Endodermal cell (in vitro differentiated cells): ENCODE results near the gene B4GALT5. TPM values are rescaled to one million over a fixed set of nuclear protein-coding genes. Genes with fewer than 3 reads are reported as not detected.

Experiments
- DNase-seq: peaks from one replicate; pipeline ENCODE4 v3.0.0-alpha.2; 2017
- H3K27ac ChIP-seq: 2 replicates; pipeline ENCODE4 v1.5.1; 2013; ENCODE audit warnings: mild to moderate bottlenecking, low read depth, low read length, moderate library complexity
- H3K27me3 ChIP-seq: 2 replicates; pipeline ENCODE4 v1.6.1; 2013; ENCODE audit warnings: mild to moderate bottlenecking, low read length, moderate library complexity; ENCODE audit not compliant: insufficient read depth, control insufficient read depth, poor library complexity, severe bottlenecking
- H3K36me3 ChIP-seq: 2 replicates; pipeline ENCODE4 v1.7.0; 2013; ENCODE audit warnings: mild to moderate bottlenecking, low read length, moderate library complexity; ENCODE audit not compliant: control insufficient read depth, insufficient read depth
- H3K4me1 ChIP-seq: one replicate; pipeline ENCODE4 v1.7.0; 2013; ENCODE audit warnings: low read length; ENCODE audit not compliant: control insufficient read depth, insufficient read depth
- H3K4me3 ChIP-seq: 2 replicates; pipeline ENCODE4 v1.5.1; 2013; ENCODE audit warnings: mild to moderate bottlenecking, low read length, moderate library complexity
- H3K9ac ChIP-seq: 2 replicates; pipeline ENCODE4 v1.6.1; 2013; ENCODE audit warnings: mild to moderate bottlenecking, low read length, moderate library complexity; ENCODE audit not compliant: poor library complexity, severe bottlenecking; ENCODE audit errors: extremely low read depth
- H3K9me3 ChIP-seq: 2 replicates; pipeline ENCODE4 v1.6.1; 2013; ENCODE audit warnings: mild to moderate bottlenecking, low read length, moderate library complexity; ENCODE audit not compliant: control insufficient read depth
- H3K27ac Mint-ChIP-seq: 2 replicates; pipeline ENCODE4 v1.8.0; 2020; ENCODE audit warnings: mixed read lengths
- H3K27me3 Mint-ChIP-seq: 2 replicates; pipeline ENCODE4 v1.8.0; 2021; ENCODE audit warnings: mild to moderate bottlenecking, mixed read lengths; ENCODE audit not compliant: insufficient read depth
- H3K36me3 Mint-ChIP-seq: 2 replicates; pipeline ENCODE4 v1.8.0; 2020; ENCODE audit warnings: low read depth, mixed read lengths
- H3K4me1 Mint-ChIP-seq: 2 replicates; pipeline ENCODE4 v1.8.0; 2020; ENCODE audit warnings: mixed read lengths
- H3K4me3 Mint-ChIP-seq: 2 replicates; pipeline ENCODE4 v1.8.0; 2020; ENCODE audit warnings: mild to moderate bottlenecking, moderate library complexity, mixed read lengths
- H3K9me3 Mint-ChIP-seq: 2 replicates; pipeline ENCODE4 v1.8.0; 2020; ENCODE audit warnings: mild to moderate bottlenecking, mixed read lengths
- WGBS, 2 experiments: methylation state at CpG; one replicate each; pipeline versions ENCODE4 v1.1.5 to v1.1.7; 2013; ENCODE audit warnings: missing lambda C conversion rate in 2 of 2, mixed read lengths in 1 of 2; ENCODE audit not compliant: insufficient coverage in 1 of 2, insufficient read length in 1 of 2; 5-methylcytosine and 5-hydroxymethylcytosine counted together
- total RNA-seq, 2 donors: library from RNA; stranded (reverse); fragmentation: NEBNext Ultra II Directional in 1 of 2; extraction: Animal tissue kit (Norgen Biotek cat#: 25700) in 1 of 2; gene quantifications; 2 replicates in 1 of 2; 3 replicates in 1 of 2; pipeline ENCODE4 v1.2.1, GENCODE V29; 2021
- TF ChIP-seq, protein P1 (sequence below): fragments of 200-600 bp; sonication (generic); conservative IDR thresholded peaks from 2 replicates; pipeline ENCODE4 v1.5.0; 2021; ENCODE audit warnings: antibody characterized with exemption, mild to moderate bottlenecking

Gene B4GALT5
- total RNA-seq, 2 donors from 2014 or later, result 57.0 to 58.8 TPM

DNA sequence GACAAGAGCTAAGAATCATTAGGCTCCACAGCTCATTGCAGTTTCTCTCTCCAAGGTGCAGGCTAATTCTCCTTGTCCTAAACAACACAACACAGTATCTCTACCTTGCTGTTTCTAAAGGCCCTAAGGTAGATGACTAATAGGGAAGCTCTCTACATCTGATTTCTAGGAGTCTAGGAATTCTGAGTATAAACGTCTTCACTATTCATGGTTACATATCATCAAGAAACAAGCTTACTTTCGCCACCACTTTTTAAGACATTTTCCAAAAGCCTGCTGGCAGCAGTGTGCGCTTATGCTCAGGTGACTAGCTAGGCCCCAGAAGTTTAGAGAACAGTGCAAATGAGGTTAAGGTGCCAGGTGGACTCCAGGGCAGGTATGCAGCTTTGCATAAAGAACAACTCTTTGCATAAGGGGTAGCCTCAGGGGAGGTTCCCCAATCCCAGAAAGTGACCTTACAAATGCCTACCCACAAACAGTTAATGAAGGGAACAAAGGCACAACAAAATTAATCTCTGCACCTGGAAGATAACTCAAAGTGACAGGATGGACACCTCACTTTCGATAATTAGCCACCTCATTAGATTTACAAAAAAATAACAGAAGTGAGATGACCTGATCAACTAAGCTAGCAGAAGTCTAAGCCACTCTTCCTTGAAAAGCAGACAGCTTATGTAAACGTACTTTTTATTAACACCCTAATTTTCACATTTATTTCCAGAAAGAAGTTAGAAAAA, 20.1 kb downstream of the B4GALT5 start:
- TF ChIP-seq, protein P1, sequence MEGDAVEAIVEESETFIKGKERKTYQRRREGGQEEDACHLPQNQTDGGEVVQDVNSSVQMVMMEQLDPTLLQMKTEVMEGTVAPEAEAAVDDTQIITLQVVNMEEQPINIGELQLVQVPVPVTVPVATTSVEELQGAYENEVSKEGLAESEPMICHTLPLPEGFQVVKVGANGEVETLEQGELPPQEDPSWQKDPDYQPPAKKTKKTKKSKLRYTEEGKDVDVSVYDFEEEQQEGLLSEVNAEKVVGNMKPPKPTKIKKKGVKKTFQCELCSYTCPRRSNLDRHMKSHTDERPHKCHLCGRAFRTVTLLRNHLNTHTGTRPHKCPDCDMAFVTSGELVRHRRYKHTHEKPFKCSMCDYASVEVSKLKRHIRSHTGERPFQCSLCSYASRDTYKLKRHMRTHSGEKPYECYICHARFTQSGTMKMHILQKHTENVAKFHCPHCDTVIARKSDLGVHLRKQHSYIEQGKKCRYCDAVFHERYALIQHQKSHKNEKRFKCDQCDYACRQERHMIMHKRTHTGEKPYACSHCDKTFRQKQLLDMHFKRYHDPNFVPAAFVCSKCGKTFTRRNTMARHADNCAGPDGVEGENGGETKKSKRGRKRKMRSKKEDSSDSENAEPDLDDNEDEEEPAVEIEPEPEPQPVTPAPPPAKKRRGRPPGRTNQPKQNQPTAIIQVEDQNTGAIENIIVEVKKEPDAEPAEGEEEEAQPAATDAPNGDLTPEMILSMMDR, result no peak
- Histone ChIP-seq H3K4me3 (no peak overlapping the region), H3K9me3 (no peaks in the 10 kb centered on the region), H3K4me1 (no peaks in the 10 kb centered on the region), H3K36me3 (no peaks in the 10 kb centered on the region), H3K27me3 (no peaks in the 10 kb centered on the region), H3K9ac (no peak overlapping the region), H3K27ac (no peak overlapping the region)
- H3K9me3 Mint-ChIP-seq, result no peaks in the 10 kb centered on the region
- DNase-seq, result no peak
- H3K27me3 Mint-ChIP-seq, result no peaks in the 10 kb centered on the region
- no peak overlapping the region for H3K4me3 Mint-ChIP-seq
- 80 to 82% methylated on average over 3 to 5 of the region's 5 CpGs for WGBS, 2 experiments
- peaks cover 59% of the 10 kb centered on the region for H3K4me1 Mint-ChIP-seq
- no peaks in the 10 kb centered on the region for H3K36me3 Mint-ChIP-seq
- H3K27ac Mint-ChIP-seq, result no peak overlapping the region

DNA sequence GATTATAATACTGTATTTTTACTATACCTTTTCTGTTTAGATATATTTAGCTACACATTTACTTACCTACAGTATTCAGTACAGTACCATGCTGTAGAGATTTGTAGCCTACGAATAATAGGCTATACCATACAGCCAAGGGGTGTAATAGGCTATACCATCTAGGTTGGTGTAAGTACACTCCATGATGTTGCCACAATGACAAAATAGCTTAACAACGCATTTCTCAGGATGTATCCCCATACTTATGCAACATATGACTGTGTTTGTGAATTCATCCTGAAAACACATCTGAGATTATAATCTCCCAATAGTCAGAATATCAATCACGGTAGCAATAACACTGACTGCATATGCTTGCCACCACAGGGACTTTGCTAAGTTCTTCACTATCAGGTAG, 20.7 kb downstream of the B4GALT5 start:
- Mint-ChIP-seq H3K9me3 (no peaks in the 10 kb centered on the region), H3K4me3 (no peak overlapping the region), H3K27me3 (no peaks in the 10 kb centered on the region), H3K27ac (no peak overlapping the region), H3K36me3 (no peaks in the 10 kb centered on the region), H3K4me1 (peaks cover 62% of the 10 kb centered on the region)
- 61 to 67% methylated on average over 3 of the region's 3 CpGs for WGBS, 2 experiments
- Histone ChIP-seq H3K4me3 (no peak overlapping the region), H3K27ac (no peak overlapping the region), H3K36me3 (no peaks in the 10 kb centered on the region), H3K4me1 (peaks cover 2% of the 10 kb centered on the region), H3K27me3 (no peaks in the 10 kb centered on the region), H3K9ac (no peak overlapping the region), H3K9me3 (no peaks in the 10 kb centered on the region)
- TF ChIP-seq, protein P1, result no peak
- DNase-seq, result no peak

DNA sequence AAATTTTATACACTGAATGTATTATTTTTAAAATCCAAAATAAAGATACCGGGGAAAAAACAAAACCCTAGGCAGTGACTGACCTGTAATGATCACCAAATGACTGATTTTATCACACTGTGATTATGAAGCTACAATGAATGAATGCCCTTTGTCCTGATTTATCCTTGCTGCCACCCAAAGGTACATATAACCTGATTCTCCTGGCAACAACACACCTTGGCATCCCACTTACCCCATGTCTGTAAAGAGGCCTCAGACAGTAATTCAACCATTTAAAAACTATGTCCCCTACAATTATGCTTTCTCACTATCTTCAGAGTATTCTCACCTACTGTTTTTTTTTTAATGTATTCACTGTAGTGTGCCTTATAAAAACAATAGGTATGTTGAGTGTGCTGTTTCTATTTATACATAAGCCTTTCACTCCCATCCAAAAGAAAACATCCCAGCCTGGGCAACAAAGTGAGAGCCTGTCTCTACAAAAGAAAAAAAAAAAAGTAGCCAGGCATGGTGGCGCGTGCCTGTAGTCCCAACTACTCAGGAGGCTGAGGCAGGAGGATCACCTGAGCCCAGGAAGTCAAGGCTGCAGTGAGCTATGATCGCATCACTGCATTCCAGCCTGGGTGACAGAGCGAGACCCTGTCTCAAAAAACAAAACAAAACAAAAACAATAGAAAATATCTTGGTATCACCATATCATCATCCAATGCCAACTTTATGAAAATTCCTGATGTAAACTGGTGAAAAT, 21.7 kb downstream of the B4GALT5 start:
- no peaks in the 10 kb centered on the region for H3K36me3 ChIP-seq
- Mint-ChIP-seq H3K9me3 (no peaks in the 10 kb centered on the region), H3K27me3 (no peaks in the 10 kb centered on the region), H3K4me1 (peaks cover 62% of the 10 kb centered on the region), H3K27ac (no peak overlapping the region), H3K4me3 (no peak overlapping the region), H3K36me3 (no peaks in the 10 kb centered on the region)
- TF ChIP-seq, protein P1, result no peak
- no peak overlapping the region for H3K9ac ChIP-seq
- H3K27me3 ChIP-seq, result no peaks in the 10 kb centered on the region
- no peak overlapping the region for H3K4me3 ChIP-seq
- 91 to 99% methylated on average over 4 to 5 of the region's 5 CpGs for WGBS, 2 experiments
- peaks cover 6% of the 10 kb centered on the region for H3K4me1 ChIP-seq
- no peak overlapping the region for H3K27ac ChIP-seq
- H3K9me3 ChIP-seq, result no peaks in the 10 kb centered on the region
- no peak for DNase-seq
